Endothelial cell of umbilical vein (primary cell): ENCODE data around the gene RALBP1.

Experiments
- CTCF ChIP-seq, 2 donors: IDR thresholded peaks; 1 replicate in 1 of 2; 2 replicates in 1 of 2; pipeline ENCODE4 v1.5.1; 2011; ENCODE audit warnings: low read length in 2 of 2, mild to moderate bottlenecking in 2 of 2, moderate library complexity in 2 of 2, control low read depth in 1 of 2, inconsistent platforms in 1 of 2, low read depth in 1 of 2; ENCODE audit not compliant: insufficient read depth in 1 of 2; ENCODE audit errors: extremely low read depth in 1 of 2
- EZH2 ChIP-seq: IDR thresholded peaks from 2 replicates; pipeline ENCODE4 v1.6.1; 2012; ENCODE audit warnings: borderline replicate concordance, low read depth, mild to moderate bottlenecking, moderate library complexity, low read length, inconsistent platforms; ENCODE audit not compliant: severe bottlenecking
- GATA2 ChIP-seq: IDR thresholded peaks from 2 replicates; pipeline ENCODE4 v1.7.0; 2011; ENCODE audit warnings: low read depth, mild to moderate bottlenecking, moderate library complexity, mixed read lengths, low read length; ENCODE audit not compliant: insufficient read length, insufficient read depth
- MAX ChIP-seq: IDR thresholded peaks from 2 replicates; pipeline ENCODE4 v1.6.1; 2011; ENCODE audit not compliant: insufficient read depth, insufficient read length
- MYC ChIP-seq: IDR thresholded peaks from one replicate; pipeline ENCODE4 v1.6.1; 2011; ENCODE audit warnings: mild to moderate bottlenecking, low read depth, low read length
- POLR2A ChIP-seq: IDR thresholded peaks from 2 replicates; pipeline ENCODE4 v1.6.1; 2012; ENCODE audit warnings: low read depth, mild to moderate bottlenecking, control low read depth, low read length
- POLR2AphosphoS5 ChIP-seq: IDR thresholded peaks from 2 replicates; pipeline ENCODE4 v1.6.1; 2012; ENCODE audit warnings: low read depth, mild to moderate bottlenecking, control low read depth, low read length, moderate library complexity; ENCODE audit not compliant: insufficient read depth

GRCh38 chr18:9513971-9514512 lies 38.7 kb downstream of the RALBP1 start:
- no peak for TF ChIP-seq CTCF (IDR thresholded peaks at IDR 0.05; ENCODE audit: extremely low read depth in 1 of 2, insufficient read depth in 1 of 2, low read depth in 1 of 2, low read length in 2 of 2)
- no peak for TF ChIP-seq POLR2AphosphoS5
- TF ChIP-seq MYC, result no peak
- TF ChIP-seq EZH2, result no peak
- TF ChIP-seq GATA2, result no peak
- TF ChIP-seq POLR2A, result no peak
- no peak for TF ChIP-seq MAX
